NCI-H2107 (cell line): ENCODE data around the gene RAB25.
"Not testable (repeated sequence)": the region's sequence is repeated elsewhere in the genome, so short reads cannot be mapped to it uniquely, and the experiment has no call there.

Source experiments
- DNase-seq: peaks from one replicate; lab custom pipeline; 2025; lab: John Stamatoyannopoulos, UW

RAB25 gene

GRCh38 chr1:156102633-156103511 is 41.9 kb downstream of the RAB25 start:
- no peak for DNase-seq

GRCh38 chr1:156103521-156103947 is 42.6 kb downstream of the RAB25 start:
- DNase-seq: no peak

- no peak for DNase-seq
Measured at GRCh38 chr1:156104065-156104810, 43.3 kb downstream of the RAB25 start.

GRCh38 chr1:156104861-156105832 is 44.2 kb downstream of the RAB25 start:
- no peak for DNase-seq

- no peak for DNase-seq
Measured at GRCh38 chr1:156106624-156107488, 45.9 kb downstream of the RAB25 start.

- no peak for DNase-seq
Measured at GRCh38 chr1:156108057-156108456, 47.1 kb downstream of the RAB25 start.

GRCh38 chr1:156108664-156109241 is 47.8 kb downstream of the RAB25 start:
- DNase-seq: no peak

GRCh38 chr1:156110252-156110651 is 49.3 kb downstream of the RAB25 start:
- DNase-seq: no peak

- no peak for DNase-seq
Measured at GRCh38 chr1:156111355-156111962, 50.5 kb downstream of the RAB25 start.

GRCh38 chr1:156112276-156113137 is 51.5 kb downstream of the RAB25 start:
- DNase-seq: no peak

- DNase-seq: no peak
Measured at GRCh38 chr1:156113282-156113950, 52.5 kb downstream of the RAB25 start.

GRCh38 chr1:156114101-156114918 is 53.4 kb downstream of the RAB25 start, which contains the start of gene LMNA:
Gene LMNA, plus strand, starts transcription at chr1:156114711. Its CDS starts 208 bp downstream, at chr1:156114919.
- DNase-seq: peak; percentile 28

GRCh38 chr1:156114919-156115513 is 54.1 kb downstream of the RAB25 start:
- DNase-seq: no peak

- DNase-seq: no peak
Measured at GRCh38 chr1:156115514-156116374, 54.8 kb downstream of the RAB25 start.

GRCh38 chr1:156116731-156117130 is 55.8 kb downstream of the RAB25 start:
- DNase-seq: not testable (repeated sequence)
